ENCODE data around the gene IRF5.
"Not testable (repeated sequence)": the region's sequence is repeated elsewhere in the genome, so short reads cannot be mapped to it uniquely, and the experiment has no call there.

IRF5 gene

DNA sequence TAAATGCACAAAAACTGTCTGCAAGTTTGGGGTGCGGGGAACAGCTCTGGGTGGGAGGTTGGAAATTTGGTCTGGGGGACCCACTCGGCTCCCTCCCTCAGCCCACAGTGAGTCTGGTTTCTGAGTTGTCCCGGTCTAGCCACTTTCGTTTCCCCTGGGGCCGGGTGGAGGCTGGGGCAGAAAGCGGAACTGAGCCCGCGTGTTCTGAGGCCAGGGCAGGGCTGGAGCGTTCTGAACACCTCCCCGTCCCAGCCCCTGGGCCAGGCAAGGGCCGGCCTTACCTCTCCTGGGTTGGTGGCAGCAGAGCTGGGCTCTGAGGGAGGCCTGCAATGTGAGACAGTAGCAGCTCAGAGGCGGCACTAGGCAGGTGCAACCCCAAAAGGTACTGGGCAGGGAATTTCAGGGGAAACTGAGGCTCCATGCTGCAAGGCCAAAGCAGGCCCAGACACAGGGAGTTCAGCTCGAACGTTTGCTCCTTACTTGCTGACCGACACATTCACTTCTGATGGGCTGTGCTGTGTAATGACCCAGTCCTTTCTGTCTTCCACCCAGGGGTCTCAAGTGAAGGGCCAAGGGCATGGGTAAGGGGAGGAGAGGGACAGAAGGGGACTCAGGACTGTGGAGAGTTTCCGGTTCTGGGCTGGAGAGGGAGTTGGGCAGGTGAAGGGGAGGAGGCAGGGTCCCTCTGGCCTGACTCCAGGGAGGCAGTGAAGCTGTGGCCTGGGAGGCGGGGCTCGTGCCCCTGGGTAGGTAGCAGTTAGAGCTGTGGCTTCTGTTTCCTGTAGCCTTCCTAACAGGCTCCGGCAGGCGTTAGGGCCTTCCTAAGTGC is 3.0 kb downstream of the IRF5 start:
- no peak for DNase-seq

GRCh38 chr7:128941323-128941890 is 3.7 kb downstream of the IRF5 start:
- no peak for DNase-seq

GRCh38 chr7:128941946-128942526 is 4.3 kb downstream of the IRF5 start:
- DNase-seq, result no peak

DNA sequence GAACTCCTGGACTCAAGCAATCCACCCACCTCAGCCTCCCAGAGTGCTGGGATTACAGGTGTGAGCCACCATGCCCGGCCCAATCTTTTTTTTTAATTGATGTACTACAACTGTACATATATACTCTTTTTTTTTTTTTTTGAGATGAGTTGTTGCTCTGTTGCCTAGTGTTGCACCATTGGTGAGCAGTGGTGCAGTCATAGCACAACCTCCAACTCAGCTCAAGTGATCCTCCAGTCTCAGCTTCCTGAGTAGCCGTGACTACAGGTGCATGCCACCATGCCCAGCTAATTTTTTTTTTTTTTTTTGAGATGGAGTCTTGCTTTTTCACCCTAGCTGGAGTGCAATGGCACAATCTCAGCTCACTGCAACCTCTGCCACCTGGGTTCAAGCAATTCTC is 5.5 kb downstream of the IRF5 start:
- not testable (repeated sequence) for DNase-seq

GRCh38 chr7:128944487-128945236 is 6.9 kb downstream of the IRF5 start:
- DNase-seq, result no peak

DNA sequence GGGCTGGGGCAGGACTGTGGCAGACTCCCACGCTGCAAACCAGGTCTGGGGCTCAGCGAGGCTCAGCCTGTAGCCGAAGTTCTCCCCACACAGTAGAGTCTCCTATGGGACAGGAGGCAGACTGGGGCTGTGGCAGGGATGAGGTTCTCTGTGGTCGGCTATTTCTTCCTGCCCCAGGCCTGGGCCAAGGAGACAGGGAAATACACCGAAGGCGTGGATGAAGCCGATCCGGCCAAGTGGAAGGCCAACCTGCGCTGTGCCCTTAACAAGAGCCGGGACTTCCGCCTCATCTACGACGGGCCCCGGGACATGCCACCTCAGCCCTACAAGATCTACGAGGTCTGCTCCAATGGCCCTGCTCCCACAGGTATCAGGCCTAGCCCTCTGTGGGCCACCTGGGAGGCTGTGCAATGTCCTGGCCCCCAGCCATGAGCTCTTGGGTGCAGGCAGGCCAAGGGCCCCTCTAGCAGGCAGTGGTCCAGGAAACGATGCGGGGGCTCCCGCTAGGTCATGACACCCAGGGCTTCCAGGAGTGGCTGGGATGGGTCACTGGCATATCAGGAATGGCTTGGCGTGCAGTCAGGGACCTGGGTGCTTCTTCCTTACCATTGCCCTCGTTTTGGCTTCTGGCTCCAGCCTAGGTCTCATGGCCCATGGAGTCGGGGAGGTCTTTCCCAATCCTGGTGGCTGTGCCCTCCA is 8.1 kb downstream of the IRF5 start:
- no peak for DNase-seq

DNA sequence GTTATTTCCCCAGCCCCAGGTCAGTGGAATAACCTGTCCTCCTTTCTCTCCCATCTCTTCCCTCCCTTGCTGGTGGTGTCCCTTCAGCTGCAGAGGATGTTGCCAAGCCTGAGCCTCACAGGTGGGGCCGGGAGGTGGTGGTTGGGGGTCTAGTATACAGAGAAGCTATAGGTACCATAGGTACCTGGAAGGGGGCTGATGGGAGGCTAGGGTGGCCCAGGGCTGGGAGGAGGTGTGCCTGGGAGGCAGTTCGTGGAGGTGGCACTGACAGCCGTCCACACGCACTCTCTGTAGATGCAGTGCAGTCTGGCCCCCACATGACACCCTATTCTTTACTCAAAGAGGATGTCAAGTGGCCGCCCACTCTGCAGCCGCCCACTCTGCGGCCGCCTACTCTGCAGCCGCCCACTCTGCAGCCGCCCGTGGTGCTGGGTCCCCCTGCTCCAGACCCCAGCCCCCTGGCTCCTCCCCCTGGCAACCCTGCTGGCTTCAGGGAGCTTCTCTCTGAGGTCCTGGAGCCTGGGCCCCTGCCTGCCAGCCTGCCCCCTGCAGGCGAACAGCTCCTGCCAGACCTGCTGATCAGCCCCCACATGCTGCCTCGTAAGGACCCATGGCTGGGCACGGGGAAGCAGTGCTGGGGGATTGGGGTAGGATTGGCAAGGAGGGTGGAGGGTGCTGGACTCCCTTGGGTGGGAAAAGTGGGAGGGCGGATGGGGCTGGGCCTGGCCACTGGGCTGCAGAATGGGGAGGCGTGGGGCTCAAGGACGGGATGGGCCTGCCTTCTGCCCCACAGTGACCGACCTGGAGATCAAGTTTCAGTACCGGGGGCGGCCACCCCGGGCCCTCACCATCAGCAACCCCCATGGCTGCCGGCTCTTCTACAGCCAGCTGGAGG is 9.5 kb downstream of the IRF5 start:
- DNase-seq, result no peak

DNA sequence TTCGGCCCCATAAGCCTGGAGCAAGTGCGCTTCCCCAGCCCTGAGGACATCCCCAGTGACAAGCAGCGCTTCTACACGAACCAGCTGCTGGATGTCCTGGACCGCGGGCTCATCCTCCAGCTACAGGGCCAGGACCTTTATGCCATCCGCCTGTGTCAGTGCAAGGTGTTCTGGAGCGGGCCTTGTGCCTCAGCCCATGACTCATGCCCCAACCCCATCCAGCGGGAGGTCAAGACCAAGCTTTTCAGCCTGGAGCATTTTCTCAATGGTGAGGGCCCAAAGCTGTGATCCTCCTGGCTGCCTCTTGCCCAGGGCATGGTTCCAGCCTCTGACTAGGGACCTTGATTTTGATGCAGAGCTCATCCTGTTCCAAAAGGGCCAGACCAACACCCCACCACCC is 10.1 kb downstream of the IRF5 start:
- DNase-seq, result no peak

DNA sequence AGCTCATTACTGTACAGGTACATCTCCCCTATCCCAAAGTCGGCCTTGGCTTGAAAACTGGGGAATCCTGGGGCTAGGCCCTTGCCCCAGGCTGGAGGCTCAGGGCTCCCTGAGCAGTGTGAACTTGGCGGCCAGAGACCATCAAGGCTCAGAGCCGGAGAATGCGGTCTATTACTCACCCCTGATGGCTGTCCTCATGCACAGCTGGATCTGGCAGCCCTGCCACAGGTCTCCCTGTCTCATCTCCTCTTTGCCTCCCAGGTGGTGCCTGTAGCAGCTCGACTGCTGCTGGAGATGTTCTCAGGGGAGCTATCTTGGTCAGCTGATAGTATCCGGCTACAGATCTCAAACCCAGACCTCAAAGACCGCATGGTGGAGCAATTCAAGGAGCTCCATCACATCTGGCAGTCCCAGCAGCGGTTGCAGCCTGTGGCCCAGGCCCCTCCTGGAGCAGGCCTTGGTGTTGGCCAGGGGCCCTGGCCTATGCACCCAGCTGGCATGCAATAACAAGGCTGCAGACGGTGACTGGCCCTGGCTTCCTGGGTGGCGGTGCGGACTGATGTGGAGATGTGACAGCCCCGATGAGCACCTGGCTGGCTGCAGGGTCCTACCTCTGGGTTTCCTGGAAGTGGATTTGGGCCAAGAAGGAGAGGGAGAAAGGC is 10.7 kb downstream of the IRF5 start:
- DNase-seq, result no peak

GRCh38 chr7:128948976-128949760 is 11.4 kb downstream of the IRF5 start:
- no peak for DNase-seq

- DNase-seq, result no peak
These were observed 13.6 kb downstream of the IRF5 start for GRCh38 chr7:128951296-128951695.

DNA sequence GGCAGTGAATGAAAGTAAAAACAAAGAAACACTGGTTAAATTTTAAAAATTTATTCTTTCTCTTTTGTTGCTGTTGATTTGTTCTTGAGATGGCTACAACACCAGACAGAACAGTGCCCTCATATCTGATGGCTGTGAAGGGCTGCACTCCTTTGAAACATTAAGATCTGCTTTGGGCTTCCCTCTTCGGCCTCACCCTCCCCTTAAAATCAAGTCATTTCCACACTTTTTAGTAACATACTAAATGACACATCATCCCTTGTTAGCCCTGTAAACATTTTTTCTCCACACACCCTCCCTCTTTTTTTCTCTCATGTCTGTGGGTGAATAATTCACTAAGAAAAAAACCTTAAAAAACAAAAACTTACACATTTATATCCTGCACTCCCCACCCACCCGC is 16.4 kb downstream of the IRF5 start:
- no peak for DNase-seq

DNA sequence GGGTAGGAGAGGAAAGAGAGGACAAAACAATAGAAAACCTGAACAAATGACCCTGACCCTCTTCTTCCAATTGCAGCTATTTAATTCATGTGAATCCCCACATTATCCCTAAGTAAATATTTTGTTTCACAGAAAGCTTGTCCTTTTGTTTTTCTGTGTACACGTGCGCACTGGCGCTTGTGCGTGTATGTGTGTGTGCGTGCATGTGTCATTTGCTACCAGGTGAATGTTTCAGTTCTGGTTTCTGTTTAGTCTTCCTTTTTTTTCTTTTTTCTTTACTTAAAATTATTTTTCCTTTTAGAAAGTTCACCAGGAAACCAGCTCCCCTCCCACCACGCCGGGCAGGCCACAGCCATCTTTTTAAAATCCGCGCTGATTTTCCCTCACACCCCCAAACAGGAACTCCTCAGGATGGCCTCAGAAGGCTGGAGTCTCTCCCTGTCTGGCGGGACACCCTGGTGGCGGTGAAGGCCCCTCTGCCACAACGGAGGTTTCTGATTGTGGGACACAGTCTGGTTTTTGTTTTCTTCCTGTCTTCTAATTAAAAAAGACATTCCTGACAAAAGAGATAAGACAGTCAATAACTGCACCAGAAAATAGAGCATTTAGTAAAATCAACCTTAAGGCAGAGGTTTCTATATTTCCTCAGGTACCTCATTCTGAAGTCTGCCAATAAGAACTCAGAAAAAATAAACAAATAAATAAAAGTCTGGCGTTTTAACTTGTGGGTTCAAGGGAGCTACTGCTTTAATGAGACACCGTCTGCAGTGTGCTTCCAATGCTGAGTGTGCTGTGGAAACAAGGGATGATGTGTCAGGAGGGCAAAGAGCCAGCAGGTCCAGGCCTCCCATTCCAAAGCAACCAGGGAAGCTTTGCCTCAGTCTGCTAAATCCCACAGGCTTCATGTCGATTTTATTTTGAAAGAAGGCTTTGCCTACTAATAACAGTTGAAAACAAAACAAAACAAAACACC is 17.4 kb downstream of the IRF5 start:
- no peak for DNase-seq

DNA sequence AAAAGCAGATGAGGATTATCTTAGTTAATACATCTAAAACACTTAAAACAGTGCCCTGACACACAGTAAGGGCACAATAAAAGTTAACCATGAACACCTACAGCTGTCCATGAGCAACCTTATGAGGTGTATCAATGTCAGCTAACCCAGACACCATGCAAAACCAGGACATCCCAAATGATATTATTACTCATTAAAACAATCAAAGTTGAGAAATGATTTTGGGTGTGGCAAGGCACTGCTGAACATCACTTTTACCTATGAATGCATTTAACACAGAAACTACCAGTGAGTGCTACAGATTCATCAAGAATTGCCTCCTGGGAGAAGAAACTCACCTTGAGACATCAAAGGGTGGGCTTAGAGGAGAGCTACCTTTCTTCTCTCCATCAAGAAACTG is 18.3 kb downstream of the IRF5 start:
- DNase-seq, result no peak

GRCh38 chr7:128959296-128959695 is 21.6 kb downstream of the IRF5 start:
- DNase-seq, result no peak

- DNase-seq, result no peak
These were observed 23.4 kb downstream of the IRF5 start for GRCh38 chr7:128961030-128961659.

- DNase-seq, result no peak
These were observed 25.2 kb downstream of the IRF5 start for GRCh38 chr7:128962899-128963298.

GRCh38 chr7:128963327-128963757 is 25.6 kb downstream of the IRF5 start:
- DNase-seq, result no peak

GRCh38 chr7:128968624-128969023 is 30.9 kb downstream of the IRF5 start:
- DNase-seq, result no peak
